GM12878 (cell line): Measurements from ENCODE around the gene BUB1. TPM values are rescaled to one million over a fixed set of nuclear protein-coding genes. Genes with fewer than 3 reads are reported as not detected.

Experiments used
- ATAC-seq: fragments of 200-7000 bp; cut with Tn5 transposase; 3 replicates; pipeline ENCODE4 v1.9.1; 2020; ENCODE audit warnings: mild to moderate bottlenecking, moderate library complexity
- BruUV-seq: library from RNA; stranded (reverse); fragments of 400-500 nt; replicated peaks from 2 replicates; lab custom pipeline; 2021; lab: Mats Ljungman, UMichigan
- CTCF ChIA-PET: fragments of 300-600 bp; sonication (Branson Sonifier 250); formaldehyde crosslinking; extraction: SDS; loops from one replicate; lab custom pipeline; 2021; ENCODE audit warnings: inconsistent platforms; lab: Yijun Ruan, JAX
- POLR2A ChIA-PET: fragments of 350-600 bp; formaldehyde crosslinking; extraction: SDS; loops from one replicate; lab custom pipeline; 2021; ENCODE audit warnings: inconsistent platforms; lab: Charles Lee
- RAD21 ChIA-PET: fragments of 300-600 bp; sonication (Branson Sonifier 250); formaldehyde crosslinking; loops from one replicate; lab custom pipeline; 2023; ENCODE audit warnings: antibody characterized with exemption; ENCODE audit not compliant: unreplicated experiment; lab: Charles Lee
- SMC1A ChIA-PET: fragments of 300-600 bp; sonication (Branson Sonifier 250); formaldehyde crosslinking; loops from one replicate; lab custom pipeline; 2023; ENCODE audit not compliant: unreplicated experiment, uncharacterized antibody; lab: Charles Lee
- DNase-seq: peaks from one replicate; pipeline ENCODE4 v3.0.0-alpha.2; 2011; ENCODE audit warnings: low read depth, low spot score
- FAIRE-seq: peaks from 3 replicates; lab custom pipeline; 2011; peaks lifted over from hg19 to GRCh38; lab: Jason Lieb, UNC
- H2AFZ ChIP-seq: 2 replicates; pipeline ENCODE4 v1.6.0; 2011; ENCODE audit warnings: low read depth, low read length, control low read depth; ENCODE audit not compliant: control insufficient read depth
- H3K27ac ChIP-seq: 2 replicates; pipeline ENCODE4 v1.5.1; 2011; ENCODE audit warnings: control low read depth; ENCODE audit not compliant: control insufficient read depth, insufficient read depth
- H3K27me3 ChIP-seq, 2 experiments: replicated peaks in 1 of 2; 2 replicates each; pipeline versions ENCODE4 v1.6.0 to v1.6.1; 2011; ENCODE audit warnings: low read length in 1 of 2; ENCODE audit not compliant: control insufficient read depth in 2 of 2, insufficient read depth in 2 of 2
- H3K36me3 ChIP-seq, 2 experiments: 2 replicates each; pipeline ENCODE4 v1.5.1; 2011; ENCODE audit warnings: low read length in 1 of 2; ENCODE audit not compliant: control insufficient read depth in 2 of 2, insufficient read depth in 2 of 2
- H3K4me1 ChIP-seq: 2 replicates; pipeline ENCODE4 v1.6.1; 2011; ENCODE audit warnings: mild to moderate bottlenecking, low read length, moderate library complexity, mixed read lengths; ENCODE audit not compliant: control insufficient read depth, insufficient read depth
- H3K4me2 ChIP-seq: 2 replicates; pipeline ENCODE4 v1.6.0; 2011; ENCODE audit warnings: control low read depth; ENCODE audit not compliant: control insufficient read depth, insufficient read depth
- H3K4me3 ChIP-seq: fragments of 200-600 bp; sonication (generic); 2 replicates; pipeline ENCODE4 v1.5.1; 2016
- H3K79me2 ChIP-seq: 2 replicates; pipeline ENCODE4 v1.6.0; 2011; ENCODE audit warnings: low read length; ENCODE audit not compliant: control insufficient read depth, insufficient read depth
- H3K9ac ChIP-seq: 2 replicates; pipeline ENCODE4 v1.8.0; 2011; ENCODE audit warnings: low read length, control low read depth, mixed read lengths; ENCODE audit not compliant: control insufficient read depth, insufficient read depth
- H3K9me3 ChIP-seq: replicated peaks from 3 replicates; pipeline ENCODE4 v1.5.1; 2011; ENCODE audit warnings: mild to moderate bottlenecking, low read length; ENCODE audit not compliant: control insufficient read depth, insufficient read depth
- H4K20me1 ChIP-seq: 2 replicates; pipeline ENCODE4 v1.6.0; 2011; ENCODE audit not compliant: control insufficient read depth, insufficient read depth
- ATF7 ChIP-seq: fragments of 450-650 bp; IDR thresholded peaks from 2 replicates; pipeline ENCODE4 v1.6.1; 2016; ENCODE audit warnings: low read depth, mild to moderate bottlenecking
- BCL11A ChIP-seq: IDR thresholded peaks from 2 replicates; pipeline ENCODE4 v1.6.1; 2011; ENCODE audit warnings: low read depth, low read length
- JUNB ChIP-seq: IDR thresholded peaks from 2 replicates; pipeline ENCODE4 v1.6.1; 2016; ENCODE audit warnings: antibody characterized with exemption, mild to moderate bottlenecking
- NFIC ChIP-seq: IDR thresholded peaks from 2 replicates; pipeline ENCODE4 v1.6.1; 2012; ENCODE audit warnings: low read depth, mild to moderate bottlenecking, inconsistent platforms, low read length, moderate library complexity
- RELB ChIP-seq: fragments of 450-650 bp; IDR thresholded peaks from 2 replicates; pipeline ENCODE4 v1.6.1; 2017; ENCODE audit warnings: low read depth, mild to moderate bottlenecking, moderate library complexity
- TCF7 ChIP-seq: IDR thresholded peaks from 2 replicates; pipeline ENCODE4 v1.6.1; 2014; ENCODE audit warnings: antibody characterized with exemption, borderline replicate concordance
- WGBS: methylation state at CpG from one replicate; pipeline ENCODE4 v1.1.6; 2016; ENCODE audit warnings: low lambda C conversion rate; ENCODE audit not compliant: insufficient replicate concordance, insufficient coverage; ENCODE audit errors: missing lambda C conversion rate; 5-methylcytosine and 5-hydroxymethylcytosine counted together
- in situ Hi-C: fragments of 300-500 bp; cut with MboI; formaldehyde crosslinking; loops from 9 replicates; pipeline ENCODE4 v1.14.3; 2018; ENCODE audit warnings: mixed read lengths
- intact Hi-C: fragments of 100-400 bp; cut with micrococcal nuclease; formaldehyde crosslinking; loops from one replicate; pipeline ENCODE4 v1.14.2; 2022; ENCODE audit not compliant: unreplicated experiment
- polyA plus RNA-seq, 11 experiments: library from polyadenylated mRNA; depleted of rRNA in 4 of 11; unstranded in 6 of 11; stranded (reverse) in 5 of 11; fragments of >200 nt; fragmentation: Nextera tagmentation in 4 of 11; fragmentation: Illumina TruSeq in 1 of 11; extraction: Ambion mirVana in 4 of 11; extraction: Trizol in 1 of 11; gene quantifications; 1 replicate in 1 of 11; 2 replicates in 10 of 11; pipeline versions ENCODE4 v1.2.1 to v1.2.3, GENCODE V29; 2011 to 2016; ENCODE audit warnings: inconsistent platforms in 2 of 11, missing spikeins in 2 of 11, low read depth in 1 of 11
- total RNA-seq, 4 experiments: library from RNA; depleted of rRNA in 3 of 4; stranded (reverse); fragments of >200 nt in 3 of 4; fragmentation: Illumina TruSeq in 1 of 4; extraction: Trizol in 1 of 4; gene quantifications; 2 replicates each; pipeline versions ENCODE4 v1.2.1 to v1.2.3, GENCODE V29; 2013 to 2021
- TF ChIP-seq, protein P1 (sequence below): fragments of 450-650 bp; IDR thresholded peaks from 2 replicates; pipeline ENCODE4 v1.6.1; 2017; ENCODE audit warnings: mild to moderate bottlenecking, moderate library complexity
- TF ChIP-seq, protein P2 (sequence below): IDR thresholded peaks from 2 replicates; pipeline ENCODE4 v1.6.1; 2012; ENCODE audit warnings: low read length, inconsistent platforms
- TF ChIP-seq, protein P3 (sequence below): IDR thresholded peaks from 2 replicates; pipeline ENCODE4 v1.6.1; 2012; ENCODE audit warnings: low read depth, low read length, improper control_type of control experiment

BUB1 gene
- total and polyA plus RNA-seq, 10 of the 15 experiments (the other 5 are each of a cell fraction or from before 2014, with no cell fraction given) = 52.4 to 142 (median 88.9) TPM

DNA sequence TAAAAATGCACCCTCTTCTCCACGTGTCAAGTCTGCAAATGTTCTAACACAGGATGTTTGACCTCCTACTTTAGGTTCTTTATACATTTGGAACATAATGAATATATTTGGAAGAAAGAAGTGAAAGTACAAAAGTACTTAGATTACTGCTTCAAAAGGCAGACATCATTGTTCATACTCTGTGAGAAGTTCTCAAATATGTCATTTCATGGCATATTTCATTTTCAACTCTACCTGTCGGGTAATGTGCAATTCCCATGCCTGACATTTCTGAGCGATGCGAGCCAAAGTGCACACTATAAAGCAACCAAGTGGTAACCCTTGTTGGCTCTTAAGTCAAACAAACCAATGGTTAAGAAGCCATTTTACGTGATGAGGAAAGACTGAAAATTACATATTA lies 7.0 kb downstream of the BUB1 start:
- CTCF ChIA-PET = interaction anchor here (6.6 kb wide), 1 partner anchor 84 kb away, joined by 25 read pairs; no protein-coding TSS in a partner anchor
- Histone ChIP-seq H3K27ac (peak overlapping the region; percentile 31; the same call in 1 of the 2 replicates), H3K36me3 (peaks cover 10 to 28% of the 10 kb centered on the region in 2 experiments), H3K4me2 (no peak overlapping the region; the same call in 1 of the 2 replicates), H2AFZ (peak overlapping the region; percentile 19; the same call in 1 of the 2 replicates), H3K4me3 (no peak overlapping the region), H4K20me1 (no peaks in the 10 kb centered on the region), H3K27me3 (no peaks in the 10 kb centered on the region), H3K79me2 (peaks cover 42% of the 10 kb centered on the region), H3K4me1 (peaks cover 9% of the 10 kb centered on the region), H3K9me3 (no peaks in the 10 kb centered on the region)
- RAD21 ChIA-PET = no interaction called here
- BruUV-seq = no TSS peak
- FAIRE-seq = no peak
- in situ Hi-C loops (no loop called here), intact Hi-C loops (no loop called here)
- ATAC-seq = no peak
- no peak for DNase-seq
- WGBS = 77% methylated on average over 5 of the region's 5 CpGs
- SMC1A ChIA-PET = interaction anchor here (1.8 to 17.1 kb wide), 2 partner anchors 32 to 80 kb away, joined by 3 to 251 read pairs; no protein-coding TSS in a partner anchor
- POLR2A ChIA-PET = interaction anchor here (1.5 kb wide), 1 partner anchor 13 kb away, joined by 10 read pairs; no protein-coding TSS in a partner anchor
- TF ChIP-seq TCF7 (peak; percentile 56; the same call in 1 of the 2 replicates), BCL11A (no peak), RELB (no peak), NFIC (peak; percentile 50; the same call in 1 of the 2 replicates), ATF7 (no peak), JUNB (peak; percentile 36; the same call in 1 of the 2 replicates)
- TF ChIP-seq, protein P1, sequence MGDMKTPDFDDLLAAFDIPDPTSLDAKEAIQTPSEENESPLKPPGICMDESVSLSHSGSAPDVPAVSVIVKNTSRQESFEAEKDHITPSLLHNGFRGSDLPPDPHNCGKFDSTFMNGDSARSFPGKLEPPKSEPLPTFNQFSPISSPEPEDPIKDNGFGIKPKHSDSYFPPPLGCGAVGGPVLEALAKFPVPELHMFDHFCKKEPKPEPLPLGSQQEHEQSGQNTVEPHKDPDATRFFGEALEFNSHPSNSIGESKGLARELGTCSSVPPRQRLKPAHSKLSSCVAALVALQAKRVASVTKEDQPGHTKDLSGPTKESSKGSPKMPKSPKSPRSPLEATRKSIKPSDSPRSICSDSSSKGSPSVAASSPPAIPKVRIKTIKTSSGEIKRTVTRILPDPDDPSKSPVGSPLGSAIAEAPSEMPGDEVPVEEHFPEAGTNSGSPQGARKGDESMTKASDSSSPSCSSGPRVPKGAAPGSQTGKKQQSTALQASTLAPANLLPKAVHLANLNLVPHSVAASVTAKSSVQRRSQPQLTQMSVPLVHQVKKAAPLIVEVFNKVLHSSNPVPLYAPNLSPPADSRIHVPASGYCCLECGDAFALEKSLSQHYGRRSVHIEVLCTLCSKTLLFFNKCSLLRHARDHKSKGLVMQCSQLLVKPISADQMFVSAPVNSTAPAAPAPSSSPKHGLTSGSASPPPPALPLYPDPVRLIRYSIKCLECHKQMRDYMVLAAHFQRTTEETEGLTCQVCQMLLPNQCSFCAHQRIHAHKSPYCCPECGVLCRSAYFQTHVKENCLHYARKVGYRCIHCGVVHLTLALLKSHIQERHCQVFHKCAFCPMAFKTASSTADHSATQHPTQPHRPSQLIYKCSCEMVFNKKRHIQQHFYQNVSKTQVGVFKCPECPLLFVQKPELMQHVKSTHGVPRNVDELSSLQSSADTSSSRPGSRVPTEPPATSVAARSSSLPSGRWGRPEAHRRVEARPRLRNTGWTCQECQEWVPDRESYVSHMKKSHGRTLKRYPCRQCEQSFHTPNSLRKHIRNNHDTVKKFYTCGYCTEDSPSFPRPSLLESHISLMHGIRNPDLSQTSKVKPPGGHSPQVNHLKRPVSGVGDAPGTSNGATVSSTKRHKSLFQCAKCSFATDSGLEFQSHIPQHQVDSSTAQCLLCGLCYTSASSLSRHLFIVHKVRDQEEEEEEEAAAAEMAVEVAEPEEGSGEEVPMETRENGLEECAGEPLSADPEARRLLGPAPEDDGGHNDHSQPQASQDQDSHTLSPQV = no peak
- TF ChIP-seq, protein P2, sequence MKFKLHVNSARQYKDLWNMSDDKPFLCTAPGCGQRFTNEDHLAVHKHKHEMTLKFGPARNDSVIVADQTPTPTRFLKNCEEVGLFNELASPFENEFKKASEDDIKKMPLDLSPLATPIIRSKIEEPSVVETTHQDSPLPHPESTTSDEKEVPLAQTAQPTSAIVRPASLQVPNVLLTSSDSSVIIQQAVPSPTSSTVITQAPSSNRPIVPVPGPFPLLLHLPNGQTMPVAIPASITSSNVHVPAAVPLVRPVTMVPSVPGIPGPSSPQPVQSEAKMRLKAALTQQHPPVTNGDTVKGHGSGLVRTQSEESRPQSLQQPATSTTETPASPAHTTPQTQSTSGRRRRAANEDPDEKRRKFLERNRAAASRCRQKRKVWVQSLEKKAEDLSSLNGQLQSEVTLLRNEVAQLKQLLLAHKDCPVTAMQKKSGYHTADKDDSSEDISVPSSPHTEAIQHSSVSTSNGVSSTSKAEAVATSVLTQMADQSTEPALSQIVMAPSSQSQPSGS = peak; percentile 52; the same call in 1 of the 2 replicates
- TF ChIP-seq, protein P3, sequence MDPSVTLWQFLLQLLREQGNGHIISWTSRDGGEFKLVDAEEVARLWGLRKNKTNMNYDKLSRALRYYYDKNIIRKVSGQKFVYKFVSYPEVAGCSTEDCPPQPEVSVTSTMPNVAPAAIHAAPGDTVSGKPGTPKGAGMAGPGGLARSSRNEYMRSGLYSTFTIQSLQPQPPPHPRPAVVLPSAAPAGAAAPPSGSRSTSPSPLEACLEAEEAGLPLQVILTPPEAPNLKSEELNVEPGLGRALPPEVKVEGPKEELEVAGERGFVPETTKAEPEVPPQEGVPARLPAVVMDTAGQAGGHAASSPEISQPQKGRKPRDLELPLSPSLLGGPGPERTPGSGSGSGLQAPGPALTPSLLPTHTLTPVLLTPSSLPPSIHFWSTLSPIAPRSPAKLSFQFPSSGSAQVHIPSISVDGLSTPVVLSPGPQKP = no peak
- TF ChIP-seq, all 136 proteins: peak for 4
- no peak overlapping the region for H3K9ac ChIP-seq
